ENCODE data around the gene TBX20. TPM values are rescaled to one million over a fixed set of nuclear protein-coding genes. Genes with fewer than 3 reads are reported as not detected.

TBX20 gene
- total RNA-seq, 2 donors from 2014 or later: 0.27 TPM; not detected in 1

DNA sequence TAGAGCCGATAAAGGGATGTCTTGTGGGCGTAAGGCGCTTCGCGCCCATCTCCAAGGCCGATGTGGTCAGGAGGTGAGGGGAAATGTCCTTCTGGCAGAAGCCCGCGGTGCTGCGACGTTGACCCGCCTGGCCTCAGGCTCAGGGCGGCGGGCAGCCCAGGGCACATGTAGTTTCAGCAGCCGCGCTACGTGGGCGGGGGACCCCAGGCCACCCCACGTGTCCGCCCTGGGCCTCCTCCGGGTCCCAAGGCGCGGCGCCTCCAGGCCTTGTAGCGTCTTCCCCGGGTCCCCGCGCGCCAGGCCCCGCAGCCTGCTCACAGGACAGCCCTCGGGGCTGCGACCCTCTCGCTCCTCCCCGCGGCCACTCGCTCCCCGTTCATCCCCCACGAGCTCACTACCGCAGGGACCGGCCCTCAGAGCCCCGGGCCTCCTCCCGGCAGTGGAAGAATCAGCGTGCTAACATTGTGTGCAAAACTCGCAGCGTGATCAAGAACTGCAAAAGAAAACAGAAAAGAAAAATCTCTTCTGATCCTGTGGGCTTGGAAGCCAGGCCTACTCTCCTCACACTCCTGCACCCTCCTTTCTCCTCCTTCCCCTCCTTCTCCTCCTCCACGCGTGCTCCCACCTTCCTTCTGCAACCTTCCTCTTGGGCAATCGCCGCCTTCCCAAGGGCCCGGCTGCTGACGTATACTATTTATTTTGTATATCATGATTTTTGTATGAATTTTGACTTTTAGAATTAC is 4.4 kb upstream of the TBX20 start:
- Histone ChIP-seq H3K27ac (no peak overlapping the region), H3K4me1 (peaks cover 6% of the 10 kb centered on the region), H3K36me3 (no peaks in the 10 kb centered on the region), H3K4me3 (no peak overlapping the region), H3K9ac (ENCODE audit: low read depth in 2 of 2, low read length in 2 of 2) (no peak overlapping the region), H3K27me3 (peaks cover 89% of the 10 kb centered on the region), H3K9me3 (no peaks in the 10 kb centered on the region)
- DNase-seq: no peak
- TF ChIP-seq, protein P1, sequence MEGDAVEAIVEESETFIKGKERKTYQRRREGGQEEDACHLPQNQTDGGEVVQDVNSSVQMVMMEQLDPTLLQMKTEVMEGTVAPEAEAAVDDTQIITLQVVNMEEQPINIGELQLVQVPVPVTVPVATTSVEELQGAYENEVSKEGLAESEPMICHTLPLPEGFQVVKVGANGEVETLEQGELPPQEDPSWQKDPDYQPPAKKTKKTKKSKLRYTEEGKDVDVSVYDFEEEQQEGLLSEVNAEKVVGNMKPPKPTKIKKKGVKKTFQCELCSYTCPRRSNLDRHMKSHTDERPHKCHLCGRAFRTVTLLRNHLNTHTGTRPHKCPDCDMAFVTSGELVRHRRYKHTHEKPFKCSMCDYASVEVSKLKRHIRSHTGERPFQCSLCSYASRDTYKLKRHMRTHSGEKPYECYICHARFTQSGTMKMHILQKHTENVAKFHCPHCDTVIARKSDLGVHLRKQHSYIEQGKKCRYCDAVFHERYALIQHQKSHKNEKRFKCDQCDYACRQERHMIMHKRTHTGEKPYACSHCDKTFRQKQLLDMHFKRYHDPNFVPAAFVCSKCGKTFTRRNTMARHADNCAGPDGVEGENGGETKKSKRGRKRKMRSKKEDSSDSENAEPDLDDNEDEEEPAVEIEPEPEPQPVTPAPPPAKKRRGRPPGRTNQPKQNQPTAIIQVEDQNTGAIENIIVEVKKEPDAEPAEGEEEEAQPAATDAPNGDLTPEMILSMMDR (IDR thresholded peaks at IDR 0.05): no peak
- intact Hi-C loops (cut with DNase I): no loop called here

DNA sequence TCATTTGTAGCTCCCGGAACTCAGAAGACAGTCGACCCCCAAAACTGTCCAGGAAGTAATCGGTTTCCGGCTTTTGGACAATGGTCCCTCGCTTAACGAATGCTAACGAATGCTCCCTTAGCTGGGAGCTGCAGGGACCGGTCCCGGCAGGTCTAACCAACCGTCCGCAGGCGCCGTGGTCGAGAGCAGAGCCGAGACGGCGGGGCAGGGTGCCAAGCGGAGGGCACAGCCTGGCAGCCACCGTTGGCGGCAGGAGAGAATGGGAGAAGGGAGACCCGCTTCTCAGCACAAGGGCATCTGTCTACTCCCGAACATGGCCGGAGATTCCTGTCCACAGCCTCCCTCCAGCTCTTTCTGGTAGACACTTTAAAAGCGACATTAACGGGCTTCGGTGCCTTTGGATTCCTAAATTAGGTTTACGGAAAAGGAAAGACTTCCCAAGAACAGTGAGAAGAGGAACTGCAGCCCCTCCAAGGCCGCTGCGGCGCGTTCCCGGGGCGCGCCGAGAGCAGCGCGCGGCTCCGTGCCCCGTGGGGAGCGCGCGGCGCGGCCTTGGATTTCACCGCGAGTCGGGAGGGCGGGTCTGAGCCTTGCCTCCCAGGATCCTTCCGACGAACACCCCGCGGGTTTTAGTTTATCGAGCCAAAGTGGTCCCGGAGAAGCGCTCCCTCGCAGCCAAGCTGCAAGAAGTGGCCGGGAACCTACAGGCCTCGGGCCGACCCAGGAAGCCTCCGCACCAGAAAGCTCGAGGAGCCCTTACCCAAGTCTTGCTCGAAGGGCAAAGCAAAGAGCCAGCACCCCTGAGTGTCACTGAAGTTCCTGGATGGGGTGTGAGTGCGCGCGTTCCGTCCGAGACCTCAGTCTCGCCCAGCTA is 3.6 kb upstream of the TBX20 start:
- H3K9me3 ChIP-seq: no peaks in the 10 kb centered on the region
- no peaks in the 10 kb centered on the region for H3K36me3 ChIP-seq
- intact Hi-C loops (cut with DNase I): no loop called here
- DNase-seq: no peak
- TF ChIP-seq, protein P1 (IDR thresholded peaks at IDR 0.05): no peak
- H3K27me3 ChIP-seq: peaks cover 97% of the 10 kb centered on the region
- peaks cover 8% of the 10 kb centered on the region for H3K4me1 ChIP-seq
- H3K27ac ChIP-seq: no peak overlapping the region
- no peak overlapping the region for H3K4me3 ChIP-seq
- no peak overlapping the region for H3K9ac ChIP-seq (ENCODE audit: low read depth in 2 of 2, low read length in 2 of 2)

DNA sequence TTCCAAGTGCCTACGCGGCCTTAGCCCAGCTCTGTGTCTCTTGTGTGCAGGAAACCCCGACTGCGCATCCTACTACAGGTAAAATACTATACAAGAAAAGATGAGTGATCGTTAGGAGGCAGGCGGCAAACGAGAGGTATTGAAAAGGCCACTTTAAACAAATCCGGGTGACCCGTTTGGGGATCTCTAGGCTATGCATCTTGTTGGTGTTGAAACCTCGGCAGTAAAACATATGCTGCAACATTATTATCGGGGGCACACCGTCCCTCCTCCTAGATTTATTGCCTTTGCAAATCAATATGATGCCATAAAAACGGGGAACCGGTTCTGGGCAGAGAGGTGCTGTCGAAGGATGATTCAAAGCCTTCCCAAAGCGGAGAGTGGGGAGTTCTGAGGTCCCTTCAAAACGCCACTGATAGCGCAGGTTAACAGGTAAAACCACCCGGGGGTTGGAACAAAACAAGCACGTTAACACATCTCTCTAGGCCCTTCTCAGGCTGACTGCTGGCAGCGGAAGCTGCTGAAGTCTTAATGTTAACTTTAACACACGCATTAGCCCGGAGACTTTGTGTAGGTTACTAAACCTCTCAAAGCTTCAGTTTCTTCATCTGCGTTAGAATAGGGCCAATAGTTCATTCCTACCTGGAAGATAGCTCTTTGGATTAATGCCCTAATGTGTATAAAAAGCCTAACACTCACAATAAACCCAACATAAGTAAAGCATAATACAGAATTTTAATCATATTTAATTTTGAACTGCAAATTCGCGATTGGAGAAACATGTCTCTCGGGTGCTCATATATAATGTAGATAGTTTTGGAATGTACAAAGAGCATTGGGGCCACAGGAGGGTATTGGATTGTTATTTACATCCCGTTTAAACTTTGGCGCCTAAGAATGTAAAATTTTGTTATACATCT is 2.6 kb upstream of the TBX20 start:
- Histone ChIP-seq H3K27me3 (peaks cover 97% of the 10 kb centered on the region), H3K9ac (ENCODE audit: low read depth in 2 of 2, low read length in 2 of 2) (no peak overlapping the region), H3K36me3 (no peaks in the 10 kb centered on the region), H3K9me3 (no peaks in the 10 kb centered on the region), H3K4me1 (peaks cover 8% of the 10 kb centered on the region), H3K4me3 (no peak overlapping the region), H3K27ac (no peak overlapping the region)
- DNase-seq: no peak
- TF ChIP-seq, protein P1 (IDR thresholded peaks at IDR 0.05): no peak
- intact Hi-C loops (cut with DNase I): no loop called here

DNA sequence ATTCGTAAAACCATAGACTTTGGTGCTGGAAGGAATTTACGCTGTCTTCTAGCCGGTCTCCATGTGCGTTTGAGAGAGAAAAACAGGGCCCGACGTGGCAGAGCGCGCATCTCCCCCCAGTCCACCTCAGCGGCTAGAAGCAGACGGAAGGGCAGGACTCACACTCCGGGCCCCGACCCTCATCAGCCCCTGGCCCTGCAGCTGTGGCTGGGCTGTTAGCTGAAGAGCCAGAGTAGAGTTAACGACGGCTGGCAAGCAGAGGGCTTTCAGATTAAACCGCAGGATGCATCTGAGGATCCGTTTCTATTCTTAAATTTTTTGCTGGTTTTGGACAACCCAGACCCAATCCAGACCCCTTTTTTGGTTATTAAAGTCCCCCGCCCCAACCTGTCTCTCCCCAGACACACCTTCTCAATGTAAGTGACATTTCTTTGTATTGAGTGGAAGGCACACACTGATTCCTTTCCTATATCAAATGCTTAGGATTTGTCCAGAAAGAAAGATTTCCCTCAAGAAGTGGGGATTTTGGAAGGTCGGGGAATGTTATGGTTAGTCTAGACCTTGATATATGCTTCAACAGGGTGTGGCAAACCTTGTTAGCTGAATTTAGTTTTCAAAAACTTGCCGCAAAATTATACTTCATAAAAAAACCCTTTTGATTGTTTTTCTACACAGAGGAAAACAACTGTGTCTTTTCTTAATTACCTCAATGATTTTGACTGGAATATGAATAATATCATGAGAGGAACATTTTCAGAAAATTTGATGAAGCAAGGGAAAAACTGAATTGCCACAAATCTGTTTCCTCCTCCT is 1.7 kb upstream of the TBX20 start:
- H3K4me3 ChIP-seq: no peak overlapping the region
- TF ChIP-seq, protein P1 (IDR thresholded peaks at IDR 0.05): no peak
- no peak overlapping the region for H3K27ac ChIP-seq
- H3K36me3 ChIP-seq: no peaks in the 10 kb centered on the region
- no peak overlapping the region for H3K9ac ChIP-seq (ENCODE audit: low read depth in 2 of 2, low read length in 2 of 2)
- H3K9me3 ChIP-seq: no peaks in the 10 kb centered on the region
- H3K27me3 ChIP-seq: peaks cover 97% of the 10 kb centered on the region
- H3K4me1 ChIP-seq: peaks cover 8% of the 10 kb centered on the region
- DNase-seq: no peak
- intact Hi-C loops (cut with DNase I): no loop called here

All from colonic mucosa (tissue), 4 donors.